GM12873 (cell line): ENCODE data around the gene TMEM178B.

Source experiments
- CTCF ChIP-seq: IDR thresholded peaks from 2 replicates; pipeline ENCODE4 v1.5.1; 2012; ENCODE audit warnings: low read depth, mild to moderate bottlenecking, moderate library complexity, low read length, control low read depth; ENCODE audit not compliant: insufficient read depth; ENCODE audit errors: missing control alignments

TMEM178B gene

GRCh38 chr7:141258559-141258958 lies 184.7 kb downstream of the TMEM178B start:
- no peak for TF ChIP-seq CTCF

GRCh38 chr7:141262101-141263090 lies 188.5 kb downstream of the TMEM178B start:
- TF ChIP-seq CTCF = no peak

- no peak for TF ChIP-seq CTCF
These were observed 189.6 kb downstream of the TMEM178B start for GRCh38 chr7:141263508-141263907.

- TF ChIP-seq CTCF = no peak
These were observed 190.1 kb downstream of the TMEM178B start for GRCh38 chr7:141263983-141264382.

- no peak for TF ChIP-seq CTCF
These were observed 190.6 kb downstream of the TMEM178B start for GRCh38 chr7:141264511-141264910.

- TF ChIP-seq CTCF = no peak
These were observed 191.8 kb downstream of the TMEM178B start for GRCh38 chr7:141265668-141266067.

GRCh38 chr7:141268614-141269013 lies 194.8 kb downstream of the TMEM178B start:
- TF ChIP-seq CTCF = no peak
